HCT116 (cell line): ENCODE data around the gene IST1. TPM values are rescaled to one million over a fixed set of nuclear protein-coding genes. Genes with fewer than 3 reads are reported as not detected.

ENCODE experiments used
- ATAC-seq: fragments of 200-7000 bp; cut with Tn5 transposase; 2 replicates; pipeline ENCODE4 v1.9.1; 2020; ENCODE audit warnings: mild to moderate bottlenecking, moderate library complexity
- BruUV-seq: library from RNA; stranded (reverse); fragments of 400-500 nt; replicated peaks from 2 replicates; lab custom pipeline; 2021; lab: Mats Ljungman, UMichigan
- CTCF ChIA-PET: fragments of 300-600 bp; sonication (Branson Sonifier 250); formaldehyde crosslinking; loops from one replicate; lab custom pipeline; 2021; ENCODE audit warnings: antibody characterized with exemption; lab: Charles Lee
- POLR2A ChIA-PET: fragments of 300-600, 350-600 bp; sonication (Branson Sonifier 250); formaldehyde crosslinking; loops from one replicate; lab custom pipeline; 2021; ENCODE audit warnings: antibody characterized with exemption; lab: Charles Lee
- RAD21 ChIA-PET, 2 experiments: fragments of 300-600 bp; sonication (Branson Sonifier 250); formaldehyde crosslinking; loops; one replicate each; lab custom pipeline; 2023; ENCODE audit warnings: low total read pairs in 2 of 2; ENCODE audit not compliant: uncharacterized antibody in 2 of 2, unreplicated experiment in 2 of 2, low non-redundant PET in 1 of 2; lab: Charles Lee
- DNase-seq: peaks from one replicate; pipeline ENCODE4 v3.0.0-alpha.2; 2010; ENCODE audit warnings: low read depth, low spot score
- H2AFZ ChIP-seq: fragments of 200-600 bp; shearing (Covaris generic), sonication (generic); 2 replicates; pipeline ENCODE4 v1.6.1; 2017; ENCODE audit warnings: low read depth, mixed run types, mixed read lengths, antibody characterized with exemption, low read length; ENCODE audit not compliant: poor library complexity, severe bottlenecking
- H3K27ac ChIP-seq: 2 replicates; pipeline ENCODE4 v1.5.1; 2012; ENCODE audit warnings: low read depth, low read length
- H3K27me3 ChIP-seq: fragments of 200-600 bp; sonication (generic); 2 replicates; pipeline ENCODE4 v1.6.1; 2016; ENCODE audit warnings: mixed run types, low read length, mixed read lengths; ENCODE audit not compliant: insufficient read depth
- H3K36me3 ChIP-seq, 2 experiments: fragments of 200-500 bp in 1 of 2; fragments of 200-600 bp in 1 of 2; sonication (Bioruptor generic) in 1 of 2; sonication (generic) in 1 of 2; 2 replicates each; pipeline versions ENCODE4 v1.5.1 to v1.6.1; 2014 to 2016; ENCODE audit warnings: low read length in 2 of 2, inconsistent platforms in 1 of 2, mixed read lengths in 1 of 2, mixed run types in 1 of 2; ENCODE audit not compliant: insufficient read depth in 2 of 2, control insufficient read depth in 1 of 2
- H3K4me1 ChIP-seq, 2 experiments: fragments of 200-600 bp in 1 of 2; sonication (generic) in 1 of 2; 2 replicates each; pipeline versions ENCODE4 v1.5.1 to v1.6.1; 2012 to 2017; ENCODE audit warnings: low read length in 2 of 2, inconsistent platforms in 1 of 2, mild to moderate bottlenecking in 1 of 2, mixed read lengths in 1 of 2, mixed run types in 1 of 2, moderate library complexity in 1 of 2; ENCODE audit not compliant: insufficient read depth in 2 of 2, control insufficient read depth in 1 of 2
- H3K4me2 ChIP-seq: fragments of 200-600 bp; sonication (generic); 2 replicates; pipeline ENCODE4 v1.6.1; 2017; ENCODE audit warnings: mixed run types, low read length, mixed read lengths
- H3K4me3 ChIP-seq, 2 experiments: fragments of 200-600 bp in 1 of 2; sonication (generic) in 1 of 2; replicated peaks in 1 of 2; 2 replicates each; pipeline ENCODE4 v1.5.1; 2011 to 2016; ENCODE audit warnings: low read length in 2 of 2, control low read depth in 1 of 2, low read depth in 1 of 2, mild to moderate bottlenecking in 1 of 2, mixed read lengths in 1 of 2, mixed run types in 1 of 2
- H3K79me2 ChIP-seq: fragments of 200-600 bp; sonication (generic); 2 replicates; pipeline ENCODE4 v1.6.1; 2017; ENCODE audit warnings: mild to moderate bottlenecking, mixed run types, low read length, moderate library complexity, mixed read lengths; ENCODE audit not compliant: insufficient read depth
- H3K9ac ChIP-seq: fragments of 200-600 bp; sonication (generic); 2 replicates; pipeline ENCODE4 v1.6.1; 2016; ENCODE audit warnings: low read length, mixed read lengths
- H3K9me2 ChIP-seq: fragments of 200-600 bp; sonication (generic), shearing (Covaris generic); 2 replicates; pipeline ENCODE4 v1.6.1; 2017; ENCODE audit warnings: mixed run types, mild to moderate bottlenecking, moderate library complexity; ENCODE audit not compliant: insufficient read depth
- H3K9me3 ChIP-seq, 2 experiments: fragments of 200-500 bp in 1 of 2; fragments of 200-600 bp in 1 of 2; sonication (Bioruptor generic) in 1 of 2; sonication (generic) in 1 of 2; 2 replicates each; pipeline ENCODE4 v1.6.1; 2014 to 2017; ENCODE audit warnings: low read length in 2 of 2, mixed read lengths in 2 of 2, inconsistent platforms in 1 of 2, low read depth in 1 of 2, mild to moderate bottlenecking in 1 of 2, mixed run types in 1 of 2, moderate library complexity in 1 of 2; ENCODE audit not compliant: control insufficient read depth in 1 of 2, insufficient read depth in 1 of 2
- H4K20me1 ChIP-seq: fragments of 200-600 bp; sonication (generic), shearing (Covaris generic); 2 replicates; pipeline ENCODE4 v1.6.1; 2017; ENCODE audit warnings: mixed run types, mild to moderate bottlenecking, moderate library complexity; ENCODE audit not compliant: insufficient read depth
- CEBPB ChIP-seq: IDR thresholded peaks from 2 replicates; pipeline ENCODE4 v1.6.1; 2012; ENCODE audit warnings: low read depth
- EGR1 ChIP-seq: IDR thresholded peaks from 2 replicates; pipeline ENCODE4 v1.6.1; 2012; ENCODE audit warnings: low read depth
- ELF1 ChIP-seq: IDR thresholded peaks from 2 replicates; pipeline ENCODE4 v1.6.1; 2012; ENCODE audit warnings: low read depth, borderline replicate concordance
- EZH2 ChIP-seq: fragments of 200-600 bp; sonication (generic); IDR thresholded peaks from 2 replicates; pipeline ENCODE4 v1.6.1; 2017; ENCODE audit warnings: antibody characterized with exemption, mixed run types
- FOSL1 ChIP-seq: IDR thresholded peaks from 2 replicates; pipeline ENCODE4 v1.6.1; 2012; ENCODE audit warnings: low read depth
- JUND ChIP-seq: IDR thresholded peaks from 2 replicates; pipeline ENCODE4 v1.6.1; 2012
- POLR2A ChIP-seq: IDR thresholded peaks from 2 replicates; pipeline ENCODE4 v1.7.0; 2011; ENCODE audit warnings: borderline replicate concordance; ENCODE audit not compliant: insufficient read depth, insufficient read length; ENCODE audit errors: extremely low read depth
- POLR2AphosphoS5 ChIP-seq: IDR thresholded peaks from 2 replicates; pipeline ENCODE4 v1.6.1; 2011; ENCODE audit warnings: mild to moderate bottlenecking, low read depth, low read length, moderate library complexity
- SIN3A ChIP-seq: IDR thresholded peaks from 2 replicates; pipeline ENCODE4 v1.6.1; 2012; ENCODE audit warnings: low read depth
- SP1 ChIP-seq: IDR thresholded peaks from 2 replicates; pipeline ENCODE4 v1.6.1; 2012; ENCODE audit warnings: low read depth
- SRF ChIP-seq: IDR thresholded peaks from 2 replicates; pipeline ENCODE4 v1.6.1; 2012; ENCODE audit warnings: low read depth
- intact Hi-C: fragments of 100-400 bp; cut with micrococcal nuclease; formaldehyde crosslinking; loops from 2 replicates; pipeline ENCODE4 v1.10.0; 2022
- total RNA-seq: library from RNA; stranded (reverse); gene quantifications from one replicate; pipeline ENCODE4 v1.2.1, GENCODE V29; 2021; ENCODE audit not compliant: unreplicated experiment
- TF ChIP-seq, protein P1 (sequence below), 3 experiments: fragments of 200-600 bp in 1 of 3; sonication (generic) in 1 of 3; IDR thresholded peaks in 2 of 3; conservative IDR thresholded peaks in 1 of 3; 2 replicates each; pipeline ENCODE4 v1.5.1; 2012 to 2017; ENCODE audit warnings: low read depth in 2 of 3, low read length in 2 of 3, antibody characterized with exemption in 1 of 3, borderline replicate concordance in 1 of 3, control low read depth in 1 of 3, mild to moderate bottlenecking in 1 of 3, mixed read lengths in 1 of 3, mixed run types in 1 of 3, moderate library complexity in 1 of 3; ENCODE audit not compliant: insufficient read depth in 1 of 3

IST1 gene
- total RNA-seq, 1 experiment from 2014 or later, result 191 TPM

DNA sequence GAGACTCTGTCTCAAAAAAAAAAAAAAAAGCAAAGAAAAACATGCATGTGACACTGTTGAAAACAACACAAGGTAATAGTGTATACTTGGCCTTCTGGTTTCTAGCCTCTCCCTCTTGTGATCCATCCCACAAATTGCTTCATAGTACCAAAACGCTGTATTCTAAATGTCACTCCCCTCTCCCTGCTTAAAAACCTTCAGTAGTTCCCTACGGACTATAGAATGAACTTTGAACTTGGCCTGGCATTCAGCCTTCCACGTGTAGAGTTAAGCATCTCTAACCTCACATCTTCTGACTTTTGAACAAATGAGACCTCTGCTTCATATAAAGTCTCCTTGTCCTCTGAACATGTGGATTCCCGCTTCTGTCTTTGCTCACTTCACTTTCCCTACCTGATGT, 16.4 kb upstream of the IST1 start:
- BruUV-seq, result no TSS peak
- Histone ChIP-seq H3K79me2 (no peaks in the 10 kb centered on the region), H3K4me2 (no peak overlapping the region), H3K9me2 (no peaks in the 10 kb centered on the region), H2AFZ (no peak overlapping the region), H3K27ac (no peak overlapping the region), H3K4me1 (peaks cover 11 to 12% of the 10 kb centered on the region in 2 experiments), H3K9ac (no peak overlapping the region), H3K36me3 (no peaks in the 10 kb centered on the region; a peak in 1 of 4 replicates), H3K9me3 (no peaks in the 10 kb centered on the region), H3K27me3 (no peaks in the 10 kb centered on the region)
- no peak for DNase-seq
- POLR2A ChIA-PET, result no interaction called here
- intact Hi-C loops, result no loop called here
- RAD21 ChIA-PET, result no interaction called here
- TF ChIP-seq, protein P1, sequence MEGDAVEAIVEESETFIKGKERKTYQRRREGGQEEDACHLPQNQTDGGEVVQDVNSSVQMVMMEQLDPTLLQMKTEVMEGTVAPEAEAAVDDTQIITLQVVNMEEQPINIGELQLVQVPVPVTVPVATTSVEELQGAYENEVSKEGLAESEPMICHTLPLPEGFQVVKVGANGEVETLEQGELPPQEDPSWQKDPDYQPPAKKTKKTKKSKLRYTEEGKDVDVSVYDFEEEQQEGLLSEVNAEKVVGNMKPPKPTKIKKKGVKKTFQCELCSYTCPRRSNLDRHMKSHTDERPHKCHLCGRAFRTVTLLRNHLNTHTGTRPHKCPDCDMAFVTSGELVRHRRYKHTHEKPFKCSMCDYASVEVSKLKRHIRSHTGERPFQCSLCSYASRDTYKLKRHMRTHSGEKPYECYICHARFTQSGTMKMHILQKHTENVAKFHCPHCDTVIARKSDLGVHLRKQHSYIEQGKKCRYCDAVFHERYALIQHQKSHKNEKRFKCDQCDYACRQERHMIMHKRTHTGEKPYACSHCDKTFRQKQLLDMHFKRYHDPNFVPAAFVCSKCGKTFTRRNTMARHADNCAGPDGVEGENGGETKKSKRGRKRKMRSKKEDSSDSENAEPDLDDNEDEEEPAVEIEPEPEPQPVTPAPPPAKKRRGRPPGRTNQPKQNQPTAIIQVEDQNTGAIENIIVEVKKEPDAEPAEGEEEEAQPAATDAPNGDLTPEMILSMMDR (IDR thresholded peaks at IDR 0.05 in 2 of 3, conservative IDR thresholded peaks at IDR 0.05 in 1 of 3; ENCODE audit: borderline replicate concordance in 1 of 3, insufficient read depth in 1 of 3, low read depth in 2 of 3, low read length in 2 of 3), result no peak
- TF ChIP-seq SP1 (no peak), EGR1 (no peak), EZH2 (no peak), CEBPB (no peak), POLR2A (no peak), POLR2AphosphoS5 (no peak), SIN3A (no peak), ELF1 (no peak), SRF (no peak)
- TF ChIP-seq, all 23 proteins: peak for 0
- Histone ChIP-seq H4K20me1 (no peaks in the 10 kb centered on the region), H3K4me3 (no peak overlapping the region)
- CTCF ChIA-PET, result no interaction called here
- no peak for ATAC-seq

DNA sequence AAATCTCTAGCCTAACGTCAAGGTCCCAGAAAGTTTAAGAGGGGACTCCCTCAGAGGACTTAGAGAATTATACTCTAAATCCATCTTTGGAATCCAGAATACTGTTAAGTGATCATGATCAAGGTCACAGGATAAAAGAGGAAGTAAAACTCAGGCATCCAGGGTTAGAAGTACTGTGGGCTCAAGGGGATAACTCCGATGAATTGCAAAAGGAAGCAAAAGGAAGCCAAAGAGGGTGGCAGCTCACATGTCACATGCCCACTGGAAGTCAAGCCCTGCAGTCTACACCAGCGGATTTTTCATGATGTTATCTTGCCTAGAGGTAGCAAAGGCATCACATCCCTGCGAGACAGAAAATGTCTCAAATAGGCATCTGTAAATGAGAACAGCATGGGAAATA, 15.2 kb upstream of the IST1 start:
- POLR2A ChIA-PET, result no interaction called here
- Histone ChIP-seq H3K36me3 (no peaks in the 10 kb centered on the region; a peak in 1 of 4 replicates), H3K9me2 (no peaks in the 10 kb centered on the region), H2AFZ (no peak overlapping the region), H3K4me1 (peaks cover 14 to 18% of the 10 kb centered on the region in 2 experiments), H3K9me3 (no peaks in the 10 kb centered on the region), H3K79me2 (no peaks in the 10 kb centered on the region), H3K27me3 (no peaks in the 10 kb centered on the region), H3K27ac (no peak overlapping the region), H4K20me1 (no peaks in the 10 kb centered on the region), H3K4me3 (no peak overlapping the region), H3K9ac (no peak overlapping the region), H3K4me2 (no peak overlapping the region)
- CTCF ChIA-PET, result no interaction called here
- ATAC-seq, result no peak
- RAD21 ChIA-PET, result no interaction called here
- no peak for TF ChIP-seq SIN3A
- TF ChIP-seq JUND, result no peak
- no peak for TF ChIP-seq FOSL1
- DNase-seq, result no peak
- intact Hi-C loops, result loop anchor here (10.0 kb wide), 1 partner anchor 215 kb away; the partner anchor contains the start of genes DHX38 and TXNL4B
- no TSS peak for BruUV-seq
